Bronchial epithelial cell (primary cell): ENCODE data around the gene P4HB. TPM values are rescaled to one million over a fixed set of nuclear protein-coding genes. Genes with fewer than 3 reads are reported as not detected.

Source experiments
- DNase-seq: peaks from one replicate; pipeline ENCODE4 v3.0.0-alpha.2; 2010; ENCODE audit warnings: low read depth
- FAIRE-seq: peaks from 2 replicates; lab custom pipeline; 2011; peaks lifted over from hg19 to GRCh38; lab: Jason Lieb, UNC
- H3K27me3 ChIP-seq: 2 replicates; pipeline ENCODE4 v1.5.1; 2011; ENCODE audit warnings: low read length; ENCODE audit not compliant: control insufficient read depth, insufficient read depth
- H3K36me3 ChIP-seq: 2 replicates; pipeline ENCODE4 v1.5.1; 2011; ENCODE audit warnings: low read length; ENCODE audit not compliant: control insufficient read depth, insufficient read depth
- H3K4me3 ChIP-seq: 2 replicates; pipeline ENCODE4 v1.5.1; 2011; ENCODE audit warnings: mild to moderate bottlenecking, low read depth, low read length, control low read depth
- CTCF ChIP-seq: IDR thresholded peaks from 2 replicates; pipeline ENCODE4 v1.5.1; 2011; ENCODE audit warnings: mild to moderate bottlenecking, moderate library complexity, low read length, control low read depth, inconsistent platforms; ENCODE audit not compliant: insufficient read depth, severe bottlenecking
- total RNA-seq: library from RNA; depleted of rRNA; stranded (reverse); fragments of >200 nt; gene quantifications from 2 replicates; pipeline ENCODE4 v1.2.1, GENCODE V29; 2014

Gene P4HB
- total RNA-seq, 1 donor from 2014 or later: 673 TPM

- H3K36me3 ChIP-seq: peaks cover 36% of the 10 kb centered on the region
- FAIRE-seq: no peak
- TF ChIP-seq CTCF: no peak
Measured at GRCh38 chr17:81889602-81890001, 29.3 kb upstream of the P4HB start.

GRCh38 chr17:81888988-81889595, 28.8 kb upstream of the P4HB start:
- Histone ChIP-seq H3K27me3 (no peaks in the 10 kb centered on the region), H3K36me3 (peaks cover 35% of the 10 kb centered on the region), H3K4me3 (no peak overlapping the region)
- no peak for FAIRE-seq
- no peak for DNase-seq
- TF ChIP-seq CTCF: no peak

More at GRCh38 chr17:81889602-81890001, 29.3 kb upstream of the P4HB start:
- no peak for DNase-seq
- H3K27me3 ChIP-seq: no peaks in the 10 kb centered on the region
- no peak overlapping the region for H3K4me3 ChIP-seq

GRCh38 chr17:81888105-81888987, 28.0 kb upstream of the P4HB start:
- no peak for TF ChIP-seq CTCF

GRCh38 chr17:81885869-81886548, 25.7 kb upstream of the P4HB start:
- no peak for FAIRE-seq
- peak; percentile 40 for DNase-seq
- TF ChIP-seq CTCF: no peak
- H3K4me3 ChIP-seq: no peak overlapping the region
- peaks cover 33% of the 10 kb centered on the region for H3K36me3 ChIP-seq
- no peaks in the 10 kb centered on the region for H3K27me3 ChIP-seq

More at GRCh38 chr17:81888105-81888987, 28.0 kb upstream of the P4HB start:
- Histone ChIP-seq H3K27me3 (no peaks in the 10 kb centered on the region), H3K4me3 (no peak overlapping the region), H3K36me3 (peaks cover 33% of the 10 kb centered on the region)
- DNase-seq (no peak), FAIRE-seq (no peak)

GRCh38 chr17:81885454-81885853, 25.1 kb upstream of the P4HB start:
- peaks cover 33% of the 10 kb centered on the region for H3K36me3 ChIP-seq
- DNase-seq: no peak
- H3K4me3 ChIP-seq: no peak overlapping the region
- no peak for TF ChIP-seq CTCF
- no peak for FAIRE-seq
- H3K27me3 ChIP-seq: no peaks in the 10 kb centered on the region
